Astrocyte (in vitro differentiated cells and primary cell): Measurements from ENCODE around the gene CCNI2.

Experiments used
- EZH2 ChIP-seq: IDR thresholded peaks from 2 replicates; pipeline ENCODE4 v1.6.1; 2012; ENCODE audit warnings: mild to moderate bottlenecking, low read length, inconsistent platforms; ENCODE audit not compliant: insufficient read depth
- TF ChIP-seq, protein P1 (sequence below): IDR thresholded peaks from 2 replicates; pipeline ENCODE4 v1.5.1; 2011; ENCODE audit warnings: low read depth, mild to moderate bottlenecking, inconsistent platforms, low read length, moderate library complexity; ENCODE audit not compliant: insufficient read depth

DNA sequence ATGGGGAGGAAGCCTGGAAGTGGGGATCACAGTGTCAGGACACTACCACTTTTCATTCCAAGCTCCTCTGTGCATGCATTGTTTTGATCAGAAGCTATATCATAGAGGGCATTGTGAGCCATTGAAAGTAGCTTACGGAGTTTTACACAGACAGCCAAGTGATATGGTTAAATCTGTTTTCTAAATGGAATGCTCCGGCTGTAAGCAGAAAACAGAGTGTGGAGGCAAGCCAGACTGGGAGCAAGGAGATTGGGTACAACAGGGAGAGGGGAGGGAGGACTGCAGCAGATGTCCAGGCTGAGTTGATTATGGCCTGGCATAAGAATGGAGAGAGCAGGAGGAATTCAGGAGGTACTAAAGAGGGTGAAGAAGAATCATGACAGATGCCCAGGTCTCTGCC is 50.4 kb downstream of the CCNI2 start:
- TF ChIP-seq, protein P1, sequence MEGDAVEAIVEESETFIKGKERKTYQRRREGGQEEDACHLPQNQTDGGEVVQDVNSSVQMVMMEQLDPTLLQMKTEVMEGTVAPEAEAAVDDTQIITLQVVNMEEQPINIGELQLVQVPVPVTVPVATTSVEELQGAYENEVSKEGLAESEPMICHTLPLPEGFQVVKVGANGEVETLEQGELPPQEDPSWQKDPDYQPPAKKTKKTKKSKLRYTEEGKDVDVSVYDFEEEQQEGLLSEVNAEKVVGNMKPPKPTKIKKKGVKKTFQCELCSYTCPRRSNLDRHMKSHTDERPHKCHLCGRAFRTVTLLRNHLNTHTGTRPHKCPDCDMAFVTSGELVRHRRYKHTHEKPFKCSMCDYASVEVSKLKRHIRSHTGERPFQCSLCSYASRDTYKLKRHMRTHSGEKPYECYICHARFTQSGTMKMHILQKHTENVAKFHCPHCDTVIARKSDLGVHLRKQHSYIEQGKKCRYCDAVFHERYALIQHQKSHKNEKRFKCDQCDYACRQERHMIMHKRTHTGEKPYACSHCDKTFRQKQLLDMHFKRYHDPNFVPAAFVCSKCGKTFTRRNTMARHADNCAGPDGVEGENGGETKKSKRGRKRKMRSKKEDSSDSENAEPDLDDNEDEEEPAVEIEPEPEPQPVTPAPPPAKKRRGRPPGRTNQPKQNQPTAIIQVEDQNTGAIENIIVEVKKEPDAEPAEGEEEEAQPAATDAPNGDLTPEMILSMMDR, result no peak
- no peak for TF ChIP-seq EZH2
